Measurements from ENCODE around the gene FER. TPM values are rescaled to one million over a fixed set of nuclear protein-coding genes. Genes with fewer than 3 reads are reported as not detected.
"Not testable (repeated sequence)": the region's sequence is repeated elsewhere in the genome, so short reads cannot be mapped to it uniquely, and the experiment has no call there.

Gene FER
- total RNA-seq, 1 donor = 36.6 TPM

GRCh38 chr5:108884736-108885135 is 137.0 kb downstream of the FER start:
- no peak for TF ChIP-seq CTCF (IDR thresholded peaks at IDR 0.05; ENCODE audit: extremely low read depth, low read depth, low read length)
- Histone ChIP-seq H3K36me3 (ENCODE audit: insufficient read depth, low read length) (no peaks in the 10 kb centered on the region), H2AFZ (ENCODE audit: low read length) (no peak overlapping the region), H3K27me3 (ENCODE audit: insufficient read depth, low read length) (no peaks in the 10 kb centered on the region), H3K27ac (ENCODE audit: low read depth, low read length) (peak overlapping the region; percentile 70), H3K4me1 (ENCODE audit: insufficient read depth, low read length) (peaks cover 14% of the 10 kb centered on the region), H3K79me2 (ENCODE audit: insufficient read depth, low read length) (no peaks in the 10 kb centered on the region), H3K4me3 (ENCODE audit: insufficient read depth, low read length) (no peak overlapping the region), H4K20me1 (ENCODE audit: insufficient read depth, low read length) (no peaks in the 10 kb centered on the region), H3K9me3 (ENCODE audit: low read depth, low read length) (no peaks in the 10 kb centered on the region), H3K4me2 (ENCODE audit: insufficient read depth, low read length) (peak overlapping the region; percentile 35)
- DNase-seq (ENCODE audit: insufficient read length, low spot score, missing footprints) = peak; percentile 54

- H3K4me3 ChIP-seq (ENCODE audit: insufficient read depth, low read length) = no peak overlapping the region
- H3K27me3 ChIP-seq (ENCODE audit: insufficient read depth, low read length) = no peaks in the 10 kb centered on the region
- H3K79me2 ChIP-seq (ENCODE audit: insufficient read depth, low read length) = no peaks in the 10 kb centered on the region
- H2AFZ ChIP-seq (ENCODE audit: low read length) = no peak overlapping the region
- DNase-seq (ENCODE audit: insufficient read length, low spot score, missing footprints) = no peak
- no peaks in the 10 kb centered on the region for H4K20me1 ChIP-seq (ENCODE audit: insufficient read depth, low read length)
- no peak for TF ChIP-seq CTCF (IDR thresholded peaks at IDR 0.05; ENCODE audit: extremely low read depth, low read depth, low read length)
- no peak overlapping the region for H3K27ac ChIP-seq (ENCODE audit: low read depth, low read length)
- peaks cover 12% of the 10 kb centered on the region for H3K4me1 ChIP-seq (ENCODE audit: insufficient read depth, low read length)
- H3K36me3 ChIP-seq (ENCODE audit: insufficient read depth, low read length) = no peaks in the 10 kb centered on the region
- no peak overlapping the region for H3K4me2 ChIP-seq (ENCODE audit: insufficient read depth, low read length)
- H3K9me3 ChIP-seq (ENCODE audit: low read depth, low read length) = no peaks in the 10 kb centered on the region
Measured at GRCh38 chr5:108898257-108898656, 150.6 kb downstream of the FER start.

- Histone ChIP-seq H3K27ac (ENCODE audit: low read depth, low read length) (no peak overlapping the region), H3K79me2 (ENCODE audit: insufficient read depth, low read length) (no peaks in the 10 kb centered on the region), H3K36me3 (ENCODE audit: insufficient read depth, low read length) (no peaks in the 10 kb centered on the region), H3K4me1 (ENCODE audit: insufficient read depth, low read length) (peaks cover 12% of the 10 kb centered on the region), H2AFZ (ENCODE audit: low read length) (no peak overlapping the region), H4K20me1 (ENCODE audit: insufficient read depth, low read length) (no peaks in the 10 kb centered on the region), H3K4me3 (ENCODE audit: insufficient read depth, low read length) (no peak overlapping the region), H3K9me3 (ENCODE audit: low read depth, low read length) (no peaks in the 10 kb centered on the region), H3K4me2 (ENCODE audit: insufficient read depth, low read length) (no peak overlapping the region), H3K27me3 (ENCODE audit: insufficient read depth, low read length) (no peaks in the 10 kb centered on the region)
- TF ChIP-seq CTCF (IDR thresholded peaks at IDR 0.05; ENCODE audit: extremely low read depth, low read depth, low read length) = no peak
- no peak for DNase-seq (ENCODE audit: insufficient read length, low spot score, missing footprints)
Measured at GRCh38 chr5:108898707-108899106, 151.0 kb downstream of the FER start.

GRCh38 chr5:108899244-108899643 is 151.5 kb downstream of the FER start:
- not testable (repeated sequence) for H3K27ac ChIP-seq (ENCODE audit: low read depth, low read length)
- H3K4me1 ChIP-seq (ENCODE audit: insufficient read depth, low read length) = peaks cover 12% of the 10 kb centered on the region

More at GRCh38 chr5:108899244-108899643, 151.5 kb downstream of the FER start:
- not testable (repeated sequence) for DNase-seq (ENCODE audit: insufficient read length, low spot score, missing footprints); H3K4me3 ChIP-seq (ENCODE audit: insufficient read depth, low read length); H3K9me3 ChIP-seq (ENCODE audit: low read depth, low read length); H4K20me1 ChIP-seq (ENCODE audit: insufficient read depth, low read length); H3K27me3 ChIP-seq (ENCODE audit: insufficient read depth, low read length); H3K79me2 ChIP-seq (ENCODE audit: insufficient read depth, low read length); H3K36me3 ChIP-seq (ENCODE audit: insufficient read depth, low read length); H2AFZ ChIP-seq (ENCODE audit: low read length); H3K4me2 ChIP-seq (ENCODE audit: insufficient read depth, low read length)
